Adrenal gland (tissue), 5 donors: ENCODE results near the gene EXOC3.

Experiments
- CTCF ChIP-seq, 6 experiments: fragments of 450-650 bp in 4 of 6; fragments of 200-600 bp in 2 of 6; sonication (generic) in 1 of 6; IDR thresholded peaks; 1 replicate in 5 of 6; 2 replicates in 1 of 6; pipeline versions ENCODE4 v1.5.1 to v1.8.0; 2016 to 2021; ENCODE audit warnings: antibody characterized with exemption in 6 of 6, mild to moderate bottlenecking in 2 of 6, moderate library complexity in 1 of 6
- POLR2A ChIP-seq, 2 donors: fragments of 450-650 bp; IDR thresholded peaks; one replicate each; pipeline ENCODE4 v1.6.1; 2017; ENCODE audit warnings: antibody characterized with exemption in 2 of 2, mild to moderate bottlenecking in 2 of 2, moderate library complexity in 1 of 2
- donor health status: DM: no; HTN: no; CAD: no.

- no peak for TF ChIP-seq POLR2A (IDR thresholded peaks at IDR 0.05)
- no peak for TF ChIP-seq CTCF (IDR thresholded peaks at IDR 0.05)
Observed at GRCh38 chr5:496028-496427, 53.1 kb downstream of the EXOC3 start.
